Testis (tissue), 3 donors: ENCODE measurements around the gene CCDC178. TPM values are rescaled to one million over a fixed set of nuclear protein-coding genes. Genes with fewer than 3 reads are reported as not detected.

Experiments
- DNase-seq: peaks from one replicate; pipeline ENCODE4 v3.0.0-alpha.2; 2019
- H3K27ac ChIP-seq, 2 donors: fragments of 200-600 bp; sonication (generic); one replicate each; pipeline ENCODE4 v1.5.1; 2019
- H3K27me3 ChIP-seq: fragments of 200-600 bp; sonication (generic); one replicate; pipeline ENCODE4 v1.5.1; 2019
- H3K36me3 ChIP-seq: fragments of 200-600 bp; sonication (generic); one replicate; pipeline ENCODE4 v1.5.1; 2017; ENCODE audit warnings: low read depth; ENCODE audit errors: missing control alignments
- H3K4me1 ChIP-seq: fragments of 200-600 bp; sonication (generic); one replicate; pipeline ENCODE4 v1.5.1; 2019
- H3K4me3 ChIP-seq, 2 donors: fragments of 200-600 bp; sonication (generic); one replicate each; pipeline ENCODE4 v1.5.1; 2017 to 2019
- H3K9me3 ChIP-seq: fragments of 200-600 bp; sonication (generic); one replicate; pipeline ENCODE4 v1.5.1; 2017
- CTCF ChIP-seq, 3 experiments: fragments of 450-650 bp in 2 of 3; fragments of 200-600 bp in 1 of 3; sonication (generic) in 1 of 3; IDR thresholded peaks; one replicate each; pipeline ENCODE4 v1.5.1; 2016 to 2019; ENCODE audit warnings: antibody characterized with exemption in 3 of 3, mild to moderate bottlenecking in 2 of 3, moderate library complexity in 1 of 3
- POLR2A ChIP-seq: fragments of 450-650 bp; IDR thresholded peaks from one replicate; pipeline ENCODE4 v1.6.1; 2017; ENCODE audit warnings: antibody characterized with exemption, mild to moderate bottlenecking, moderate library complexity
- WGBS, 2 donors: methylation state at CpG; one replicate each; pipeline ENCODE4 v1.1.5; 2018; 5-methylcytosine and 5-hydroxymethylcytosine counted together
- intact Hi-C: fragments of 100-400 bp; cut with DNase I; formaldehyde crosslinking; loops from one replicate; pipeline ENCODE4 v1.15.1; 2023; ENCODE audit warnings: low total_unique reads
- polyA plus RNA-seq: library from polyadenylated mRNA; stranded (reverse); fragments of 350-450 nt; fragmentation: Illumina TruSeq; extraction: RNeasy Lipid Tissue Mini Kit (QIAGEN cat#74804); gene quantifications from one replicate; pipeline ENCODE4 v1.2.3, GENCODE V29; 2014; ENCODE audit warnings: low read depth, low replicate concordance; ENCODE audit not compliant: insufficient read depth
- total RNA-seq, 2 donors: library from RNA; depleted of rRNA; stranded (reverse); fragments of >200 nt; gene quantifications; one replicate each; pipeline ENCODE4 v1.2.3, GENCODE V29; 2016

CCDC178 gene
- total and polyA plus RNA-seq, 3 donors from 2014 or later: 8.6 to 17.5 (median 10.2) TPM

- no peaks in the 10 kb centered on the region for H3K27me3 ChIP-seq
- no peaks in the 10 kb centered on the region for H3K4me1 ChIP-seq
- TF ChIP-seq POLR2A: no peak
- H3K9me3 ChIP-seq: no peaks in the 10 kb centered on the region
- no peak overlapping the region for H3K4me3 ChIP-seq
- intact Hi-C loops: no loop called here
- DNase-seq: no peak
- 79 to 83% methylated on average over 5 of the region's 5 CpGs for WGBS, 2 donors
- no peak overlapping the region for H3K27ac ChIP-seq
- no peaks in the 10 kb centered on the region for H3K36me3 ChIP-seq
Observed at GRCh38 chr18:32905651-32906050, 534.9 kb downstream of the CCDC178 start.

GRCh38 chr18:32902568-32903330, 537.8 kb downstream of the CCDC178 start:
- H3K4me3 ChIP-seq: no peak overlapping the region
- no peak overlapping the region for H3K27ac ChIP-seq
- H3K36me3 ChIP-seq: no peaks in the 10 kb centered on the region
- TF ChIP-seq CTCF (IDR thresholded peaks at IDR 0.05) (no peak), POLR2A (no peak)
- H3K27me3 ChIP-seq: no peaks in the 10 kb centered on the region
- WGBS, 2 donors: 86 to 93% methylated on average over 3 of the region's 3 CpGs
- H3K9me3 ChIP-seq: no peaks in the 10 kb centered on the region
- H3K4me1 ChIP-seq: no peaks in the 10 kb centered on the region
- no peak for DNase-seq
- intact Hi-C loops: no loop called here

GRCh38 chr18:32899819-32900218, 540.7 kb downstream of the CCDC178 start:
- H3K36me3 ChIP-seq: no peaks in the 10 kb centered on the region
- H3K27ac ChIP-seq: no peak overlapping the region
- H3K27me3 ChIP-seq: no peaks in the 10 kb centered on the region
- no peaks in the 10 kb centered on the region for H3K4me1 ChIP-seq
- DNase-seq: no peak
- 74 to 78% methylated on average over 3 of the region's 3 CpGs for WGBS, 2 donors
- intact Hi-C loops: no loop called here
- no peaks in the 10 kb centered on the region for H3K9me3 ChIP-seq
- no peak overlapping the region for H3K4me3 ChIP-seq
- no peak for TF ChIP-seq CTCF (IDR thresholded peaks at IDR 0.05)
- no peak for TF ChIP-seq POLR2A

GRCh38 chr18:32896776-32897547, 543.6 kb downstream of the CCDC178 start:
- 56 to 63% methylated on average over 4 of the region's 4 CpGs for WGBS, 2 donors
- H3K4me1 ChIP-seq: no peaks in the 10 kb centered on the region
- H3K4me3 ChIP-seq: no peak overlapping the region
- DNase-seq: no peak
- intact Hi-C loops: no loop called here
- TF ChIP-seq POLR2A (no peak), CTCF (IDR thresholded peaks at IDR 0.05) (no peak)
- no peaks in the 10 kb centered on the region for H3K36me3 ChIP-seq
- no peaks in the 10 kb centered on the region for H3K9me3 ChIP-seq
- no peak overlapping the region for H3K27ac ChIP-seq
- H3K27me3 ChIP-seq: no peaks in the 10 kb centered on the region

- WGBS, 2 donors: 87% methylated on average over 7 of the region's 7 CpGs
- no peaks in the 10 kb centered on the region for H3K36me3 ChIP-seq
- H3K27ac ChIP-seq: no peak overlapping the region
- TF ChIP-seq CTCF (IDR thresholded peaks at IDR 0.05) (peak in 1 of 3 experiments; percentile 12), POLR2A (no peak)
- H3K9me3 ChIP-seq: no peaks in the 10 kb centered on the region
- intact Hi-C loops: no loop called here
- no peaks in the 10 kb centered on the region for H3K27me3 ChIP-seq
- no peak overlapping the region for H3K4me3 ChIP-seq
- no peaks in the 10 kb centered on the region for H3K4me1 ChIP-seq
- no peak for DNase-seq
Observed at GRCh38 chr18:32893915-32894314, 546.6 kb downstream of the CCDC178 start.
